NCI-H82 treated with DMSO at 0.1 percent for 48 hours (cell line): ENCODE data around the gene PRSS48.
"Not testable (repeated sequence)": the region's sequence is repeated elsewhere in the genome, so short reads cannot be mapped to it uniquely, and the experiment has no call there.

Experiments used
- DNase-seq: peaks from one replicate; lab custom pipeline; 2025; ENCODE audit not compliant: unreplicated experiment; lab: John Stamatoyannopoulos, UW

Gene PRSS48

DNA sequence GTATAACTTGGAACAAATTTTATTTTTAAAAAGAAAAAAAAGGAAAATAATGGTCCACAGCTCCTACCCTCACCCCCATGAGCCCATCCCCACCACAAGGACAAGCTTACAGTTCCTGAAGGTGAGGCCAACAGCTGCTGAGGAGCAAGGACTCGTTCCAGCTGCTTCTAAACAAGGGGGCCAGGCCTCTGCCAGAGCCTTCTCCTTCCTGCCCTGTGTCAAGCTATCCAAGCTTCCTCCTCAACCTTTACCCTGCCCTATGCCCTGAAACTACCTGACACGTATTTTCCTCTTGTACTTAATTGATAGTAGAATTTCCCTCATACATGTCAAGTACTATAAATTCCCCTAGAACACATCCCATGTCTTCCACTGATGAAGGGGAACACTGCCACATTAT is 39.7 kb downstream of the PRSS48 start:
- DNase-seq, result peak; percentile 12

DNA sequence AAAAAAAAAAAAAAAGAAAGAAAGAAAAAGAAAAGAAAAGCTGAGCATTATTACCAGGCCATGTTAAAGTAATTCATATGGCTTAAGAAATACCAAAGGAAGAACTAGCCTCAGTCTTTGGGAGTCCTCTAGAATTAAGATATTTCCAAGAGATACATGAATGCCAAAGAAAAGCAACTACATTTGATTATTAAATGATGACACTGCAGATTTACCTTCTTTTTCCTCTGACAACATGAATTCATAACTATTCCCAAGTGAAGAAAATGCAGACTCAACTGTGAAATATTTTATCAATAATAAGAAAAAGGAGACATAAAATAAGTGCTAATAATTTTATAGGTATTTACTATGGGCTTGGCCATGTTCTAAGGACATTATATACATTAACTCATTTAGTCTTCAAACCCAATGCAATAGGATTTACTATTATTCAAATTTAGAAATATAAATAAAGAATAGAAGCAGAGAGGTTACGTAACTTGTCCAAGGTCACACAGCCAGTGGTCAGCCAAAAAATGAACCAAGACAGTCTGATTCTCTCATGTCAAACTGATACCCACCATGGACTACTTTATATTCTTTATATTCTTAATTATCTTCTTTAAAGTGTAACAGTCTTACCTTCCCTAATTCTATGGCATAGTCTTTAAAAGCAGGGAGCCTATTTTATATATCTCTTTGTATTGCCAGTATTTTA is 41.5 kb downstream of the PRSS48 start:
- no peak for DNase-seq

DNA sequence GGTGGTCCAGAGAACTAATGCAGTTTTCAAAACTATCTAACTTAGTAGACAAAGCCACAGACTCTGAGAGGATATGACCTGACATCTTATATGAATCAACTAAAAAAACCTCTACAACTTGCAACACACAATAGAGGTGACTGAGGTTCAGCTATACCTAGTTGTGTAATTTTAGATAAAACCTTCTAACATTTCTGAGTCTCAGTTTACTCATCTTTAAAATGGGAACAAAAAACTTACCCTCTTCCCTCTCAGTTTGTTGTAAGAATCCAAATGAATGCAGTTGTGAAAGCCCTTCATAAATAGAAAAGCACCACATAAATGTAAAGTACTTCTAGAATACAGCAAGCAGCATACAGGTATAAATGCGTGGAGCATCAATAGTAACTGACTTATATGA is 42.5 kb downstream of the PRSS48 start:
- no peak for DNase-seq

DNA sequence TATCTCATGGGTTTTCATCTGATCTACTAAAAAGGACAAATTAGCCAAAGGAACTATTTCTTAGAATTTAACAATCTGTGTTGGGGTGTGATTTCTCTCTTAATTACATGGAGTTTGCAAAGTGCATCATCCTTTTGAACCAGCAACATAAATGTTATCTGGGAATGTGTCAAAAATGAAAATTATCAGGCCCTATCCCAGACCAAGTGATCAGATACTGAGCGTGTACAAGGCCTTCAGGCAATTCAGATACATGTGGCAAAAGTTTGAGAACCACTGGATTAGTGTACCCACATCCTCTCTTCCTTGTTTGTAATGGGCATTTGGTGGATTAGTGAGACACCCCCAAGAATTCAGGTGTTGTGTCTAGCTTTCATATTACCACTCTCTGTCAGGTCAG is 44.6 kb downstream of the PRSS48 start:
- DNase-seq, result no peak

DNA sequence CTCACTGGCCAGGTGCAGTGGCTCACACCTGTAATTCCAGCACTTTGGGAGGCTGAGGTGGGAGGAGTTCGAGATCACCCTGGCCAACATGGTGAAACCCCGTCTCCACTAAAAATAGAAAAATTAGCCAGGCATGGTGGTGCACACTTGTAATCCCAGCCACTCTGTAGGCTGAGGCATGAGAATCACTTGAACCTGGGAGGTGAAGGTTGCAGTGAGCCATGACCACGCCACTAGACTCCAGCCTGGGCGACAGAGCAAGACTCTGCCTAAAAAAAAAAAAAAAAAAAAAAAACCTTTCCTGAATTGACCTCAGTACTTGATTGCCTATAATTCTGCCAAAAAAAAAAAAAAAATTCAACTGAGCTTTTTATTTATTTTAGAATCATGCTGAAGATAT is 45.2 kb downstream of the PRSS48 start:
- not testable (repeated sequence) for DNase-seq

DNA sequence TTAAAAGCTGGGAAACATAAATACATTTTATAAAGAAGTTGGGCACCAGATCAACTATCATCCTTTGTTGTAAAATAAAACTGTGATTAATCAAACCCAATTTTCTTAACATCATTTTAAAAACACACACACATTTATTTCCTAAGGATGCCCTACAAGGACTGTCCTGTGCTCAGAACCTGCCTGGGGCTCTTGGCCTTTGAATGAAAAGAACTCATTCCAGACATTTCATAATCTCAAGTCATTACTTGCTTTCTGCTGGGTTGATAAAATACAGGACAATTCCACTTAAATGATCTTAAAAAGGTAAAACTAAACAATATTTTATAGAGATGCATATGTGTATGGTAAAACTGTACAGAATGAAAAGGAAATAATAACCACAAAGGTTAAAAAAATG is 45.6 kb downstream of the PRSS48 start:
- DNase-seq, result no peak

DNA sequence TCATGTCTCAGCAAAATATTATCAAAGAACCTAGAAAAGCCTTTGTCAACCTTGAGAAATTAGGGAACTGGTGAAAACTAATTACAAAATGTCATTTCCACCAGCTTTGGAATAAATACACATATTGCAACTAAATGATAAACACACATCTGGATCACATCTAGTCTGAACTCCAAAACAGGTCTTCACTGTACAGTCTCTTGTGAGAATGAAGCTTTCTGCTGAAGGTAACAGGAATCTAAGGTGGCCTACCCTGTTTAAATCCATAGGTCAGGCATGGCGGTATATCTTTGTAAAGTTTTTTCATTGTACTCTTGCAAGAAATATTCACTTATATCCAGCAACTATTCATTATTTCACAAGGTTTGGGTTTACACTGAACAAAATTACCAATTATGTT is 46.7 kb downstream of the PRSS48 start:
- DNase-seq, result no peak

DNA sequence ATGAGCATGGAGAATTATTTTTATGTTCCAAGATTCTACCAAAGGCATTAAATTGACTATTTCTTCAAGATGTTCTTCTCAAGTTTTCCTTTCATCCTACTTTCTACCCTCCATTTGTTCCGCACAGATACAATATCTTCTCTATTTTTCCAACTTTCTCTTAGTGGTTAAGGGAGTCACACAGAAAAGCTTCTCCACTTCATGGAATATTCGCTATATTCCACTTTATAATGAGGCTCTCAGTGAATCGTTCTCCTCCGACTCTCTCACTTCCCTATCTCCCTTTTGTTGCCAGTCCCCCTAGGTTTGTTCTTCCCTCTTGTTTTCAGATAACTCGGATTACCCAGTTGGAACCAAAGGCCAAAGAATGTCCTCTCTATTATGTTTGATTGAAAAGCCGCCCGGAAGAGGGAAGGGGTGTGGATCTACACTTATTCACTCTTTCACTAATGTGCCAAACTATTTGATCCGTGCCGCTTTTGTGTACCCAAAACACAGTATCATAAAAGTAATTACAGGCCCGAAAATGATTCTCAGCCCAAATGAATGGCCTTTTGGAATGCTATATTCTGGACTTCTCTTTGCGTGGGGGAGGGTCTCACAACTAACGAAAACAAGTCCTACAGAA is 47.3 kb downstream of the PRSS48 start:
- DNase-seq, result no peak

DNA sequence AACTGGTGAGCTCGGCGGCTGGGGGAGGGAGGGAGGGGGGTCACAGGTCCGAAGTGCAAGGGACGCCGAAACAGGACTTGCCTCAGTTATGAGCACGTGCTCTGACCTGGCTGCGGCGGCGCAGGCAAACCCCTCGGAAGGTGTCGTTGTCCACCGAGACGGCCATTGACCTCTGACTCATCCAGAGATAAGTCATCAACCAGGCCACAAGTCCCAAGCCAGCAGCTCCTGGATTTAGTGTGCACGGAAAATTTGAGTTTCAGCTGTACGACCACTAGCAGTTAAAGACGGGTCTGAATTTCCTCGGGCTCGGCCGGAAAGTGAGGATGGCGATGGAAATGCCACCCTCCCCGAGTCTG is 47.8 kb downstream of the PRSS48 start:
- no peak for DNase-seq

DNA sequence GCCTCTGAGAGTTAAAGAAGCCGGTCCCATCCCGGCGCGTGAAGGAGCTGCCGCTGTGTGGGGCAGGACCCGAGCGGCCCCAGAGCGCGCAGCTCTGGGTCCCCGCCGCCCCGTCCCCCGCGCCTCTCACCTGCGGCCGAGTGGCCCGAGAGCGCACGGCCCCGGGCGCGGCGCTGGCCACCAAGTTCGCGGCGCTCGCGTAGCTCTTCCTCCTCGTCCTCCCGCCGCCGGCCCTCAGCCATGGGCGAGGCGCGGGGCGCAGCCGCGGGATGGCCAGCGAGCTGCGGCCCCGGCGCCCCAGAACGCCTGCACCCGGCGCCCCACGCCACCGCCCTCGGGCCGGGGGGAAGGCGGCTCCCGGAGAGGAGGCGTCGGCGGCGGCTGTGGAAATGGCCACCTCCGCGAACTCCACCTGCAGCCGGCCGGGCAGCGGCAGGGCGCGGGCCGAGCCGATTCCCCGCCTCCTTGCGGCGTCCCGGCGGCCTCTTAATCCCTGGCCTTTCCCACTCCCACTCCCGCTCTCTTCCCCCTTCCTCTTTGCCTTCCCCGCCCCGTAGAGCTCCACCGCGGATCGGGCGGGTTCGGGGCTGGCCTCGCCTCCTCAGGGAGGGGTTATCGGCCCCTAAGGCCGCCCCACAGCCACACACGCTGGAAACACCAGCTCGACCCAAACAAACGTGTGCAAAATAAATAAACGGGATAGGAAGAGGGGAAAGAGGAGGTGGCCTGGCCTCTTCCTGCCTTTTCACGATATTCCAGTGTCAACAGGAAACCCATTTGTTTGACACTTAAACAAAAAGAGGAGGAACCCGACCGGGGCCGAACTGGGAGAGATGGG is 48.4 kb downstream of the PRSS48 start, which contains the start of gene SH3D19:
Gene SH3D19 (minus strand): TSS at position 495 of the 838 bp plus-strand sequence. CDS start 253 bp downstream, at position 242.
- DNase-seq, result peak; percentile 69

DNA sequence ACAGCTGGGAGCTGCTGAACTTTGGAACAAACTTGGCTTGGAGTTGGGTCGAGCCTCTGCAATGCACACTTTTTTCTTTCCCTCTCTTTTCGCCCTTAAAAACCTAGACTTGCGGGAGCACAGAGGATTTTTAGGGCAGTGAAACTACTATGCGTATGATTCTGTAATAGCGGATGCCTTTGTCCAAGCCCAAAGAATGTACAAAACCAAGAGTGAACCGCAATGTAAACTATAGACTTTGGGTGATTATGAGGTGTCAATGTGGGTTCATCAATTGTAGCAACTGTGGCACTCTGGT is 48.9 kb downstream of the PRSS48 start:
- no peak for DNase-seq

DNA sequence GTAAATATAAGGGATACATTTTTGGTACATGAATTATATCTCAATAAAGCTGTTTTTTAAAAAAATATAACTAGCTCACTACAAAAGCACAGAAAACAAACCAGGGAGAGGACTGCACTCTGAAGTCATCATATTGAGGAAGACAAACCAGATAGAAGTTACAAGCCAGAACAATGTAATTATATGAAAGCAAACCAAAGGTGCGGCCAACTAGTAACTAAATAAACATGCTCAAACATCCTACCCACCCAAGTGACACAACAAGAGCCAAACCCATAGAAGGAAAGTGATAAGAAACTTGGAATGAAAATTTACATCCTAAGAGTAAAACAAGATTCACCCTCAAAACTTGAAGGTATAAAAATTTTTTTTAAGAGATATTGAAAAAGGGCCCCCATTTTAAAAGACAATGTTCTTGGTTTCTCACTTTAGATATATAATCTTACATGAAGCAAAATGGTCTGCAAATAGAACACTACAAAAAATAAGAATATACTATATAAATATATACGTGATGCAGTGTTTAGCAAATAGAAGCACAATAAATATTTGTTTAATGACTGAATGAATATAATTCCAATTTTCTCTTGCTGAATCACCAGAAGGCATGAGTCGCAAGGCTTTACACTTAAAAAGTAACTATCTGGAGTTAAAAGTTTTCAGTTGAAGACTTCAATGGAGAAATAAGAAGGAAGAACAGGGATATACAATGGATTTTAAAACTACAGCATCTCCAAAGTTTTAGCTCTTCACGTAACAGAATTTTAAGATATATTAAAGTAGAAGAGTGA is 52.5 kb downstream of the PRSS48 start:
- no peak for DNase-seq

DNA sequence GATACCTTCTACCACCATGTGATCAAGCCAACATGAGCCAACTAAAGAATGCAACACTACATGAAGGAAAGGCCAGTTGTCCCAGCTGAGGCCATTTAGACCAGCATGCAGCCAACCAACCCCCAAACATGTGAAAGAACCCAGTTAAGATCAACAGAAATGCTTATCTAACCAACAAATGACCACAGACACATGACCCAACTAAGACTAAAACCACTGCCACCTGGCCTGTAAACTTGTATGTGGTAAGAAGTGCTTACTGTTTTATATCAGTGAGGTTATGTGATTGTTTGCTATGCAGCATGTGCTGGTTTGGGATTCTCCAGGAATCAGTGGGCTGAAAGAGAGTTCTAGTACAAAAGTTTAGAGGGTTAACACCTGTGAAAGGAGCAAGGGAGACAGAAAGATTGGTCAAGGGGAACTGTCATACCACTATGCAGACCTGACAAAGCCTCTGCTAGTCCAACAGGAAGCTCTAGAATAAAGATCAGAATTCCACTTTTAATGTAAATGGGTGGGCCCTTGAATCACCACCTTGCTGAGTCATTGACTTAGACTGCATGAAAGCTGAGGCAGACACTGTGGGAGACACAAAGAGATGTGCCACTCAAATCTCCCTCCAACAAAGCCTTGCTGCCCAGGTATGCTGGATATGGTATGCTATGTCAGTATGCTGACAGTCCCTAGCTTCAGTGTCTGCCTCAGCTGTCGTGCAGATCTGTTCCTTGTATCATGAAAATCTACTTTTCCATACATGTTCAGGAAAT is 54.5 kb downstream of the PRSS48 start:
- DNase-seq, result no peak

DNA sequence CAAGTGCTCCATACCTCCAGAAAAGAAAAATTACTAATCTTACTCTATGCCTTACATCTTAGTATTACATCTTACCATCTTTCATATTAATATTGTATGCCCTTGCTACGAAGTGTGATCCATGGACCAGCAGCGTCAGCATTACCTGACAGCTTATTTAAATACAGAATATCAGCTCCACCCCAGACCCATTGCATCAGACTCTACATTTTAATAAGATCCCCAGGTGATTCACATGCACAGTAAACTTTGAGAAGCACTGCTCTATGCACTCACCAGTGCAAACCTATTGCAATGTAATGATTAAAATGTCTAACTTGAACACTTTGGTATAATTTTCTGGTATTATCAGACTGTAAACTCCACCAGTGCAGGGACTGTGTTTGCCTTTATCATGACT is 62.5 kb downstream of the PRSS48 start:
- DNase-seq, result no peak

DNA sequence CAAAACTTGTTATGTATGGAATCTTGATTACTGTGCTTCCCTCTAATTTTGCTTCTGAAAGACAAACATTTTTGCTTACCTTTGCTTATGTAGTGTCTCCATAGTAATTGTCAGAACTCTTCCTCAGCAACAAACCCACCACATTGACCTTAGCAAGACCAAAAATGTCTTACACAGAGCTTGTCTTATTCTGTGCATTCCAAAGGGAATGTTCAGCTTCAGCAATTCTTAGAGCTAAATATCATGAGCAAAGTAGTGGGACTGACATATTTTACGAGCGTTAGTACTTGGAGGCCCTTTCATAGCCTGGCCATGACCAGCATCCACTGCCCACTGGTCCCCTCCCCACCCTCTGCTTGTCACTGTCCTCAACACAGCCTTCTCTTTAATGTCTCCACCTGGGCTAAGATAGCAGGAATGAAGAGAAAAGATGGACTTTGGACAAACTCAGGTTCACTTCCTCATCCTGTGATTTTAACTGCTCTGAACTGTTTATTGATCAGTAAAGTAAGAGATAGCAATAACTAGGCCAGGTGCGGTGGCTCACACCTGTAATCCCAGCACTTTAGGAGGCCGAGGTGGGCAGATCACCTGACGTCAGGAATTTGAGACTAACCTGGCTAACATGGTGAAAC is 63.9 kb downstream of the PRSS48 start:
- no peak for DNase-seq
